AG10803 (cell line): ENCODE data around the gene SYT13.

ENCODE experiments used
- DNase-seq: peaks from one replicate; pipeline ENCODE4 v3.0.0; 2010; ENCODE audit warnings: low read depth
- H3K4me3 ChIP-seq: 2 replicates; pipeline ENCODE4 v1.5.1; 2011; ENCODE audit warnings: mild to moderate bottlenecking, low read length, control low read depth
- CTCF ChIP-seq: conservative IDR thresholded peaks from 2 replicates; pipeline ENCODE4 v1.5.1; 2011; ENCODE audit warnings: mild to moderate bottlenecking, low read length, control low read depth, inconsistent platforms

Gene SYT13

GRCh38 chr11:45305874-45306623, 19.9 kb upstream of the SYT13 start:
- no peak for TF ChIP-seq CTCF
- no peak overlapping the region for H3K4me3 ChIP-seq
- no peak for DNase-seq

DNA sequence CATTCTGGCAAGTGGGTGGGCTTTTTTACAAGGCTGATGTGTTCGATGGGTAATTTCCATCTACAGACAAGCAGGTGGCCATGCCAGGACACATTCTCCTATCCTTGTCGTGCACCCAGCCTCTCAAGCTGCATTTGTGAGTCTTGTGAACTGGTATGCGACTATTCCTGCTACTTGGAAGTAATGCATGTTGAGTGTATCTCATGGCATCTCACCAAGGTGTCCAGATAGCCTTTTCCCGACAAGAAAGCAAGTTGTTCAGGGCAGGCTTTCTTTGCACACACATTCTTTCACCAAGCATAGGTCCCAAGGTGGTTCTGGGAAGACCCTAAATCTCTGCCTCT, 18.8 kb upstream of the SYT13 start:
- no peak for DNase-seq
- H3K4me3 ChIP-seq: no peak overlapping the region
- no peak for TF ChIP-seq CTCF

- no peak for TF ChIP-seq CTCF
These were observed 18.2 kb upstream of the SYT13 start for GRCh38 chr11:45304111-45304991.

DNA sequence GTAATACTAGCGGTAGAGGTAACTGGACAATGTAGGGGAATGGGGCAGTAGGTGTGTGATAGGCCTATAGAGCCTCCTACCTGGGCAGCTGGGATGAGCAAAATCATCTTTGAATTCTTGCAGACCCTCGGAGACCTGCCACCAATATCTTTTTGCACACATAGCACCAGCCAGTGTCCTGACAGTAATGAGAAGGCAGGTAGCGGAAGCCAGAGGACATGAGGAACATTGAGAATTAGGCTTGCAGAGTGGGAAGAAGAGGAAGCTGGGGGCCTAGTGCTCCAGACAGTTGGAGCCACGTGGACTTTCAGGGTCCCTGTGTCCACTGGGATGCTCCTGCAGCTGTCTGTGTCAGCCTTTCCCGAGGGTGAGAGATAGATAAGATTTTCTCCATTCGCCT, 17.2 kb upstream of the SYT13 start:
- TF ChIP-seq CTCF: no peak
- no peak for DNase-seq
- H3K4me3 ChIP-seq: no peak overlapping the region

More at GRCh38 chr11:45304111-45304991, 18.2 kb upstream of the SYT13 start:
- H3K4me3 ChIP-seq: no peak overlapping the region
- DNase-seq: no peak

DNA sequence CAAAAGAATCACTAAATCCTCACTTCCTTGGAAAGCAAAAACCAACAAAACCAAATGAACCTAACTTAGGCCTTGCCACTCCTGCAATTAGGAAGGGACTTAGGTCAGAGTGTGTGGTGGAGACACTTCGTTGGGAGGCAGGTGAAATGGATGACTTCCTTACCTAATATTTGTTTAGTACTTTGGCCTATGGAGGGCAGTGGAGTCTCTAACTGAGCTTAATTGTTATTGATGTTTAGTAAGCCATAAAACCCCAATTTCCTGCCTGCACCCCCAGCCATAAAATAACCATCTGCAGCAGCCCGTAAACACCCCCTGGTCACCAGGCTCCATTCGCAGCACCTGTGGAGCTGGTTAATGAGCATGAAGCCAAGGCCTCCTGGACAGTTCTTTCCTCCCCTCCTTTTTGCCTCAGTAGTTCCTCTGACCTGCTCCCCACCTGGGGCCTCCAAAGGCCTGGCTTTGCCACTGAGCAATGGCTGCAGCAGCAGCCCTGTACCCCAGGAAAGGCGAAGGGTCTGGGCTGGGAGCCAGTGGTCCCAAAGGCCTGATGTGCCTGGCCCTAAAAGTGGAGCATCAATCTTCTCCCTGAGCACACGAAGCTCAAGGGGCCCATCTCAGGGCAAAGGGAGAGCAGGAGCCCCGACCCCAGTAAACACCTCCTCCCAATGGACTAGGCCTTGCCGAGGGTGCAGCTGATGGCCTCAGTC, 15.6 kb upstream of the SYT13 start:
- no peak for DNase-seq
- H3K4me3 ChIP-seq: no peak overlapping the region
- TF ChIP-seq CTCF: no peak

GRCh38 chr11:45300715-45301114, 14.6 kb upstream of the SYT13 start:
- TF ChIP-seq CTCF: no peak
- no peak for DNase-seq
- no peak overlapping the region for H3K4me3 ChIP-seq
